CD1c-positive myeloid dendritic cell (primary cell): ENCODE data around the gene SERAC1.
"Not testable (repeated sequence)": the region's sequence is repeated elsewhere in the genome, so short reads cannot be mapped to it uniquely, and the experiment has no call there.

Source experiments
- DNase-seq: peaks from one replicate; pipeline ENCODE4 v3.0.0-alpha.2; 2016; ENCODE audit errors: extremely low spot score

The SERAC1 gene

GRCh38 chr6:158174514-158174913, 6.5 kb upstream of the SERAC1 start:
- no peak for DNase-seq

DNA sequence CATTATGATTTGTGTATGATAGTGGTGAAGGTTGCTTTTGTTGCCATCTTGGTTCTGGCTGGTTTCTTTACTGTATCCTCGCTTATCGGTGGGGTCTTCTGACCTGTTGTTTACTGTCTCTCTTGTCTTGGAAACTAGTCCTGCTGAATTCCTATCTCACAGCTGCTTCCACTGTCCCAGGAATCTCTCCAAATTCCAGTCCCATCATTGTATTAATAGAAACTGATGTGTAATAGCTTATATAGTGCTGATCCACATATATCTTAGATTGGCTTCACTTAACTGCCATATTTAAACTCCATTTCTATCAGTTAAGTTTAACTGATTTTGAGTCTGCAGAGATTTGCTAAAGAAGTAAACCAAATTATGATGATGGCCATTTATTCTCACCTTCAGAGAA, 6.0 kb upstream of the SERAC1 start:
- DNase-seq, result no peak

GRCh38 chr6:158172001-158172400, 3.9 kb upstream of the SERAC1 start:
- no peak for DNase-seq

DNA sequence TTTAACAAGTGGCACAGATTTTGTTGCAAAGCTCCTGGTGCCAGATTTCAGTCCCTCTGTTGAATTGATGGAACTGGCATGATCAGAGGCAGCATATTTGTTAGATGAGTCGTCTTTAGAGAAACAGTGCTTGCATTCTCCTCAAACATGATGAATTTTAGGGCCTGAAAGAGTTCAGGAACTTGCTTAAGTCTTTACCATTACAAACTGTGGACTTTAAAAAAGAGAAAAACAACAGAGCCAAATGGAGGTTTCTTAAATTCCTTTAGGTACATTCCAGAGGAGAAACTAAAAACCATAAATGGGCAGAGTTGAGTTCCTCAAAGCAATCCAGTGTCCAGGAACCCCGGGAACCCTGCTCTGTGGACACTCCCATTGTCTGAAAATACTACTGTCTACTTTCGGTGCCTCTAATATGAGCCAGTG, 2.6 kb upstream of the SERAC1 start:
- DNase-seq, result no peak

GRCh38 chr6:158169634-158170033, 1.6 kb upstream of the SERAC1 start:
- not testable (repeated sequence) for DNase-seq

DNA sequence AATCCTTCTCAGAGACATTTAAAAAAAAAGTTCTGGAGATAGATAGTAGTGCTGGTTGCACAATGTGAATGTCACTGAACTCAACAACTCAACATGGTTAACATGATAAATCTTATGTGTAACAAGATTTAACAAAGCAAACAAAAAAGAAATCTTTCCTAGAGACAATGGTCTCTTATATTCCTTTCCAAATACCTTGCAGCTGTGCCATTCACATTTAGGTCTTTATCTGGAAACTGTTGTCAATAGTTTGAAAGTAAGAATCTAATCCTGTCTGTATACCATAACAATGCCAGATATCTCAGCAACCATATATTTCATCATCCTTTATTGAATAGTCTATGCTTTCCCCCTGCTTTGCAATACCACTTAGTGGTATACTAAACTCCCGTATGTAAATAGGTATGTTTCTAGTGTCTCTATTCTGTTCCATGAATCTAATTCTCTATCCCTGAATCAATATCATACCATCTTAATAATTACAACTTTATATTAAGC, 2.1 kb downstream of the SERAC1 start:
- DNase-seq, result no peak

DNA sequence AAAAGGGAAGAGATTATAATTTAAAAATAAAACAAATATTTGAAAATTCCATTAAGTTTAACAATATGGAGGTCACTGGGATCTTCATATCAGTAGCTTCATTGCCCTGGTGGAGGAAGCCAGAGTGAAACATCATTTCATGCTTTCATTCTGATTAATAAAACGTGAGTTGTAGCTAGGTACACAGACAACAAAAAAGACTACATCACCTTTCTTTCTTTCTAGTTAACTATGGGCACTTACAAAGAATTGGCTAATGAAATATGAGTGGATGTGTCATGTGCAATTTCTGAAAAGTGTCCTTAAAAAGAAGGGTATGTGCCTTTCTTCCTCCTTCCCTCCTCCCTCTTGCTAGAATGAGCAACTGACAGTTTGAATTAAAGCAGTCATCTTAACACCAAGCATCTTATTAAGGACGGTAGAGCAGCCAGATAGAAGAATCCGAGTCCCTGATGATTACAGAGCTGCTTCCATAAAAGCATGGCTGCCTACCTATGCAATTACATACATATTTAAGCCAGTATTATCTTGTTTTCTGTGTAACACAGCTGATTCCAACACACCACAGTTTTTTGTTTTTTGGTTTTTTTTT, 3.4 kb downstream of the SERAC1 start:
- no peak for DNase-seq

- DNase-seq, result peak; percentile 58
Observed at GRCh38 chr6:158161566-158162254, 6.4 kb downstream of the SERAC1 start.

GRCh38 chr6:158160932-158161539, 7.0 kb downstream of the SERAC1 start:
- no peak for DNase-seq

DNA sequence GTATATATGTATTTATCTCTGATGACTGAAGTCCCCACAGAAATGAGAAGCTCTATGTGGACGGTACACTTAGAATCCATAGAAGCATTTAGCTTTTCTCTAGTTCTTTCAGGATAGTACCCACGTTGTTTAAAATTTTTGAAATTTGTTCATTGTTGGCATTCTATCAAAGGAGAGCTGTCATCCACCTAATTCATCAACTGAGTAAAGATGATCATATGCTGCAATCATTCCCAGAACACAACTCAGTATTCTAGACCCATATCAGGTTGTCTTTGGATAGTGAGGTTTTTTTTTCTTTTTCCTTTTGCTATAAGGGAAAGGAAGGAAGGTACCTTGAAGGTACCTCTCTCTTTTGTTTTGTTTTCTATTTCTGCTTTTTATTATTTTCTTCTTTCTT, 9.3 kb downstream of the SERAC1 start:
- DNase-seq, result no peak

GRCh38 chr6:158158123-158158522, 9.9 kb downstream of the SERAC1 start:
- DNase-seq, result peak; percentile 66

- DNase-seq, result peak; percentile 25
Observed at GRCh38 chr6:158157064-158157764, 10.8 kb downstream of the SERAC1 start.

DNA sequence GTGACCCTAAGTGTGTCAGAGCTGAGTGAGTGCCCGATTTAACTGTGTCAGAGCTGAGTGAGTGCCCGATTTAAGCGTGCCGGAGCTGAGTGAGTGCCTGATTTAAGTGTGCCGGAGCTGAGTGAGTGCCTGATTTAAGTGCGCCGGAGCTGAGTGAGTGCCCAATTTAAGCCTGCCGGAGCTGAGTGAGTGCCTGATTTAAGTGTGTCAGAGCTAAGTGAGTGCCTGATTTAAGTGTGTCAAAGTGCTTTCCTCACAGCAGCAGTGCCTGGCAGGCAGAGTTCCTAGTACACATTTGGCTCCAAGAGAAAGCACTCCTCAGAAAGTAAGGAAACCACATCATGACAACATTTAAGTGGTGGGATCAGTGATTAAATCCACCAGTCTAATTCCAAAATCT, 13.2 kb downstream of the SERAC1 start:
- DNase-seq, result no peak

- no peak for DNase-seq
Observed at GRCh38 chr6:158153576-158153975, 14.5 kb downstream of the SERAC1 start.

DNA sequence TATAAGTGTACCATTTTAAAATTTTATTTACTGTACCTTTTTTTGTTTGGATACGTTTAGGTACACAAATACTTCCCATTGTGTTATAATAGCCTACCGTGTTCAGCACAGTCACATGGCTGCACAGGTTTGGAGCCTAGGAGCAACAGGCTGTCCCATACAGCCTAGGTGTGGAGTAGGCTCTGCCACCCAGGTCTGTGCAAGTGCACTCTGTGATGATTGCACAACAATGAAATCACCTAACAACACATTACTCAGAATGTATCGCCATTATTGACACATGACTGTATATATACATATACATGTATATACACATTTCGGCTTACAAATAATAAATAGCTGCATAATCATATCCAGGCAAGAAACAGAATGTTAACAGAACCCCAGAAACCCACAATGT, 15.4 kb downstream of the SERAC1 start:
- DNase-seq, result no peak

DNA sequence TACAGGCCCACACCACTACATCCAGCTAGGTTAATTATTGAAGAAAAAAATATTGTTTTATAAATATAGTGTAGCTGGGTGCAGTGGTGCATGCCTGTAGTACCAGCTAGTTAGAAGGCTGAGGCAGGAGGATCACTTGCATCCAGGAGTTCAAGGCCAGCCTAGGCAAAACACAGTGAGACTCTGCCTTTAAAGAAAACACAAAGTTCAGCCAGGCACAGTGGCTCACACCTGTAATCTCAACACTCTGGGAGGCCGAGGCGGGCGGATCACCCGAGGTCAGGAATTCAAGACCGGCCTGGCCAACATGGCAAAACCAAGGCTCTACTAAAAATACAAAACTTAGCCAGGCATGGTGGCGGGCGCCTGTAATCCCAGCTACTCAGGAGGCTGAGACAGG, 16.0 kb downstream of the SERAC1 start:
- not testable (repeated sequence) for DNase-seq

DNA sequence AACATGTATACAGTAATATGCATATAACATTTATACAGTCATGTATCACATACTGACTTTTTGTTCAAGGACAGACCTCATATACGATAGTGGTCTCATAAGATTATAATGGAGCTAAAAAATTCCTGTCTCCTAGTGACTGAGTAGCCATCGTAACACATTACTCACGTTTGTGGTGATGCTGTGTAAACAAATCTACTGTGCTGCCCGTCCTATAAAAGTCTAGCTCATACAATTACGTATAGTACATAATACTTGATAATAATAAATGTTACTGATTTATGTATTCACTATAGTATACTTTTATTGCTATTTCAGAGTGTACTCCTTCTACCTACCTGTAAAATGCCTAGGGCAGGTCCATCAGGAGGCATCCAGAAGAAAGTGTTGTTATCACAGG, 17.4 kb downstream of the SERAC1 start:
- DNase-seq, result no peak

GRCh38 chr6:158149641-158150040, 18.4 kb downstream of the SERAC1 start:
- no peak for DNase-seq

DNA sequence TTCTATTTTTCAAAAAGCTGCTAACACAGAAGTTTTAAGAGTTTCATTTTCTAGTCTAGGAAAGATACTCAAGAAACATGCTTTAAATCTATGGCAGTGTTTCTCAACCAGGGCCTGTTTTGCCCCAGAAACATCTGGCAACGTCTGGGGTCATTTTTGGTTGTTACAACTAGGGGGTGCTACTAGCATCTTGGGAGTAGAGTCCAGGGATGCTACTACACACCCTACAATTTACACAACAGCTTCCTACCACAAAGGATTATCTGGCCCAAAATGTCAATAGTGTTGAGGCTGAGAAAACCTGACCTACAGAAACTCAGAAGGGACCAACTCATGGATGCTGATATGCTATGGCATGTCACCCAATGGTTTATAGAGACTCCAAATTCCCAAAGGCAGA, 24.4 kb downstream of the SERAC1 start:
- no peak for DNase-seq

GRCh38 chr6:158142789-158143188, 25.3 kb downstream of the SERAC1 start:
- DNase-seq, result no peak

- peak; percentile 10 for DNase-seq
Observed at GRCh38 chr6:158131926-158132325, 36.1 kb downstream of the SERAC1 start.

DNA sequence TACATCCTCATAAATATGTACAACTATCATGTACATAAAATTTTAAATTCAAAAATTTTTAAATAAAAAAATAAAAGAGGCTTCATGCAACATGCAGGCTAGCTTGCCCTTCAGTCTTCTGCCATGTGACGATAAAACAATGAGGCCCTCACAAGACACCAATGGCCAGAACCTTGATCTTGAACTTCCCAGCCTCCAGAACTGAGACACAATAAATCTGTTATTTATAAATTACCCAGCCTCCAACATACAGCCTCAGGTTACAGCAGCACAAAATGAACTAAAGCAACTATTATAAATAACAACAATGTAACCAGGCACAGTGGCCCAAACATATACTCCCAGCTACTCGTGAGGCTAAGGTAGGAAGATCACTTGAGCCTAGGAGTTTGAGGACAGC, 42.8 kb downstream of the SERAC1 start:
- DNase-seq, result no peak

- no peak for DNase-seq
Observed at GRCh38 chr6:158124288-158124687, 43.8 kb downstream of the SERAC1 start.
